ENCODE results near the gene HPCAL1.
"Not testable (repeated sequence)": the region's sequence is repeated elsewhere in the genome, so short reads cannot be mapped to it uniquely, and the experiment has no call there.

HPCAL1 gene

GRCh38 chr2:10433947-10434885, 131.5 kb downstream of the HPCAL1 start:
- no peak for DNase-seq (ENCODE audit: low read depth in 2 of 3, low spot score in 1 of 3)

GRCh38 chr2:10434886-10435819, 132.4 kb downstream of the HPCAL1 start:
- peak; percentile 59 to 74 (median 68) for DNase-seq (ENCODE audit: low read depth in 2 of 3, low spot score in 1 of 3)

- no peak for DNase-seq (ENCODE audit: low read depth in 2 of 3, low spot score in 1 of 3)
Observed at GRCh38 chr2:10435820-10436204, 133.1 kb downstream of the HPCAL1 start.

GRCh38 chr2:10436583-10437110, 133.9 kb downstream of the HPCAL1 start:
- DNase-seq (ENCODE audit: low read depth in 2 of 3, low spot score in 1 of 3): no peak

GRCh38 chr2:10437806-10438205, 135.1 kb downstream of the HPCAL1 start:
- no peak for DNase-seq (ENCODE audit: low read depth in 2 of 3, low spot score in 1 of 3)

- no peak for DNase-seq (ENCODE audit: low read depth in 2 of 3, low spot score in 1 of 3)
Observed at GRCh38 chr2:10438688-10439087, 136.0 kb downstream of the HPCAL1 start.

- DNase-seq (ENCODE audit: low read depth in 2 of 3, low spot score in 1 of 3): no peak
Observed at GRCh38 chr2:10439185-10439879, 136.6 kb downstream of the HPCAL1 start.

- DNase-seq (ENCODE audit: low read depth in 2 of 3, low spot score in 1 of 3): no peak
Observed at GRCh38 chr2:10439971-10440370, 137.3 kb downstream of the HPCAL1 start.

- no peak for DNase-seq (ENCODE audit: low read depth in 2 of 3, low spot score in 1 of 3)
Observed at GRCh38 chr2:10440736-10441135, 138.0 kb downstream of the HPCAL1 start.

- peak in 1 of 3 donors; percentile 16 for DNase-seq (ENCODE audit: low read depth in 2 of 3, low spot score in 1 of 3)
Observed at GRCh38 chr2:10441948-10442347, 139.2 kb downstream of the HPCAL1 start.

- not testable (repeated sequence) for DNase-seq (ENCODE audit: low read depth in 2 of 3, low spot score in 1 of 3)
Observed at GRCh38 chr2:10442469-10443126, 139.9 kb downstream of the HPCAL1 start.

GRCh38 chr2:10444463-10444862, 141.8 kb downstream of the HPCAL1 start:
- peak; percentile 29 to 64 (median 64) for DNase-seq (ENCODE audit: low read depth in 2 of 3, low spot score in 1 of 3)

GRCh38 chr2:10446631-10447030, 143.9 kb downstream of the HPCAL1 start:
- DNase-seq (ENCODE audit: low read depth in 2 of 3, low spot score in 1 of 3): no peak

GRCh38 chr2:10447300-10447894, 144.7 kb downstream of the HPCAL1 start:
- peak; percentile 21 to 32 (median 26) for DNase-seq (ENCODE audit: low read depth in 2 of 3, low spot score in 1 of 3)

- peak; percentile 92 to 96 (median 94) for DNase-seq (ENCODE audit: low read depth in 2 of 3, low spot score in 1 of 3)
Observed at GRCh38 chr2:10447895-10448575, 145.3 kb downstream of the HPCAL1 start, which contains the start of gene ODC1. ODC1 (minus strand) TSS chr2:10448327; CDS start chr2:10445032, 3,295 bp downstream.

GRCh38 chr2:10448576-10449485, 146.1 kb downstream of the HPCAL1 start:
- peak; percentile 79 to 92 (median 92) for DNase-seq (ENCODE audit: low read depth in 2 of 3, low spot score in 1 of 3)

GRCh38 chr2:10449486-10449831, 146.8 kb downstream of the HPCAL1 start:
- DNase-seq (ENCODE audit: low read depth in 2 of 3, low spot score in 1 of 3): no peak
